Ascending aorta (tissue), 2 donors: ENCODE measurements around the gene ADGRA1. TPM values are rescaled to one million over a fixed set of nuclear protein-coding genes. Genes with fewer than 3 reads are reported as not detected.
"Not testable (repeated sequence)": the region's sequence is repeated elsewhere in the genome, so short reads cannot be mapped to it uniquely, and the experiment has no call there.

ENCODE experiments used
- DNase-seq, 2 donors: peaks; one replicate each; pipeline ENCODE4 v3.0.0-alpha.2; 2019; ENCODE audit warnings: low spot score in 2 of 2
- H3K27ac ChIP-seq, 2 donors: fragments of 200-600 bp; sonication (generic); one replicate each; pipeline ENCODE4 v1.5.1; 2016 to 2017; ENCODE audit warnings: mild to moderate bottlenecking in 1 of 2
- H3K27me3 ChIP-seq: fragments of 200-600 bp; sonication (generic); one replicate; pipeline ENCODE4 v1.5.1; 2017
- H3K36me3 ChIP-seq, 2 donors: fragments of 200-600 bp; sonication (generic); one replicate each; pipeline ENCODE4 v1.5.1; 2016
- H3K4me1 ChIP-seq, 2 donors: fragments of 200-600 bp; sonication (generic); one replicate each; pipeline ENCODE4 v1.5.1; 2016 to 2017; ENCODE audit warnings: mild to moderate bottlenecking in 1 of 2
- H3K4me3 ChIP-seq, 2 donors: fragments of 200-600 bp; sonication (generic); one replicate each; pipeline ENCODE4 v1.5.1; 2016 to 2017; ENCODE audit warnings: mild to moderate bottlenecking in 1 of 2
- H3K9me3 ChIP-seq, 2 donors: fragments of 200-600 bp; sonication (generic); one replicate each; pipeline ENCODE4 v1.5.1; 2016
- CTCF ChIP-seq, 3 experiments: fragments of 200-600 bp in 2 of 3; fragments of 450-650 bp in 1 of 3; sonication (generic) in 2 of 3; IDR thresholded peaks; one replicate each; pipeline ENCODE4 v1.5.1; 2016 to 2019; ENCODE audit warnings: antibody characterized with exemption in 3 of 3, mild to moderate bottlenecking in 1 of 3, moderate library complexity in 1 of 3
- intact Hi-C: fragments of 100-400 bp; cut with DNase I; formaldehyde crosslinking; loops from one replicate; pipeline ENCODE4 v1.15.1; 2023
- total RNA-seq: library from RNA; depleted of rRNA; stranded (reverse); fragments of >200 nt; gene quantifications from one replicate; pipeline ENCODE4 v1.1.0, GENCODE V29; 2016

ADGRA1 gene
- total RNA-seq, 1 donor from 2014 or later, result not detected

GRCh38 chr10:133169173-133169947 lies 81.6 kb downstream of the ADGRA1 start:
- Histone ChIP-seq H3K36me3 (no peaks in the 10 kb centered on the region), H3K27ac (no peak overlapping the region), H3K4me3 (no peak overlapping the region), H3K4me1 (no peaks in the 10 kb centered on the region), H3K9me3 (no peaks in the 10 kb centered on the region), H3K27me3 (no peaks in the 10 kb centered on the region)
- no peak for DNase-seq
- intact Hi-C loops, result no loop called here
- TF ChIP-seq CTCF (IDR thresholded peaks at IDR 0.05), result no peak

GRCh38 chr10:133170092-133170491 lies 82.4 kb downstream of the ADGRA1 start:
- H3K27ac ChIP-seq, result no peak overlapping the region
- intact Hi-C loops, result no loop called here
- H3K4me3 ChIP-seq, result no peak overlapping the region
- H3K27me3 ChIP-seq, result no peaks in the 10 kb centered on the region
- no peaks in the 10 kb centered on the region for H3K9me3 ChIP-seq
- TF ChIP-seq CTCF (IDR thresholded peaks at IDR 0.05), result no peak
- no peaks in the 10 kb centered on the region for H3K4me1 ChIP-seq
- DNase-seq, result no peak
- H3K36me3 ChIP-seq, result no peaks in the 10 kb centered on the region

- Histone ChIP-seq H3K36me3 (no peaks in the 10 kb centered on the region), H3K4me1 (no peaks in the 10 kb centered on the region), H3K27ac (no peak overlapping the region), H3K4me3 (no peak overlapping the region), H3K9me3 (no peaks in the 10 kb centered on the region), H3K27me3 (no peaks in the 10 kb centered on the region)
- intact Hi-C loops, result no loop called here
- TF ChIP-seq CTCF (IDR thresholded peaks at IDR 0.05), result no peak
- no peak for DNase-seq
Observed at GRCh38 chr10:133173860-133174640, 86.3 kb downstream of the ADGRA1 start.

GRCh38 chr10:133174689-133175263 lies 87.1 kb downstream of the ADGRA1 start:
- DNase-seq, result no peak
- no peaks in the 10 kb centered on the region for H3K9me3 ChIP-seq
- H3K36me3 ChIP-seq, result no peaks in the 10 kb centered on the region
- no peak overlapping the region for H3K4me3 ChIP-seq
- no peaks in the 10 kb centered on the region for H3K4me1 ChIP-seq
- no peak for TF ChIP-seq CTCF (IDR thresholded peaks at IDR 0.05)
- H3K27me3 ChIP-seq, result no peaks in the 10 kb centered on the region
- intact Hi-C loops, result no loop called here
- H3K27ac ChIP-seq, result no peak overlapping the region

- H3K9me3 ChIP-seq, H3K27ac ChIP-seq, H3K27me3 ChIP-seq, intact Hi-C loops, DNase-seq, H3K4me1 ChIP-seq, H3K36me3 ChIP-seq, H3K4me3 ChIP-seq: not testable (repeated sequence)
Observed at GRCh38 chr10:133175624-133176023, 87.9 kb downstream of the ADGRA1 start.

- intact Hi-C loops, result no loop called here
- Histone ChIP-seq H3K27ac (no peak overlapping the region), H3K4me1 (no peaks in the 10 kb centered on the region), H3K4me3 (no peak overlapping the region), H3K27me3 (no peaks in the 10 kb centered on the region), H3K36me3 (no peaks in the 10 kb centered on the region), H3K9me3 (no peaks in the 10 kb centered on the region)
- DNase-seq, result no peak
- TF ChIP-seq CTCF (IDR thresholded peaks at IDR 0.05), result no peak
Observed at GRCh38 chr10:133176546-133176945, 88.8 kb downstream of the ADGRA1 start.
